ENCODE measurements around the gene FBXW11.

GRCh38 chr5:171838066-171838465 is 168.4 kb downstream of the FBXW11 start:
- TF ChIP-seq, protein P1, sequence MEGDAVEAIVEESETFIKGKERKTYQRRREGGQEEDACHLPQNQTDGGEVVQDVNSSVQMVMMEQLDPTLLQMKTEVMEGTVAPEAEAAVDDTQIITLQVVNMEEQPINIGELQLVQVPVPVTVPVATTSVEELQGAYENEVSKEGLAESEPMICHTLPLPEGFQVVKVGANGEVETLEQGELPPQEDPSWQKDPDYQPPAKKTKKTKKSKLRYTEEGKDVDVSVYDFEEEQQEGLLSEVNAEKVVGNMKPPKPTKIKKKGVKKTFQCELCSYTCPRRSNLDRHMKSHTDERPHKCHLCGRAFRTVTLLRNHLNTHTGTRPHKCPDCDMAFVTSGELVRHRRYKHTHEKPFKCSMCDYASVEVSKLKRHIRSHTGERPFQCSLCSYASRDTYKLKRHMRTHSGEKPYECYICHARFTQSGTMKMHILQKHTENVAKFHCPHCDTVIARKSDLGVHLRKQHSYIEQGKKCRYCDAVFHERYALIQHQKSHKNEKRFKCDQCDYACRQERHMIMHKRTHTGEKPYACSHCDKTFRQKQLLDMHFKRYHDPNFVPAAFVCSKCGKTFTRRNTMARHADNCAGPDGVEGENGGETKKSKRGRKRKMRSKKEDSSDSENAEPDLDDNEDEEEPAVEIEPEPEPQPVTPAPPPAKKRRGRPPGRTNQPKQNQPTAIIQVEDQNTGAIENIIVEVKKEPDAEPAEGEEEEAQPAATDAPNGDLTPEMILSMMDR (IDR thresholded peaks at IDR 0.05): no peak
- TF ChIP-seq POLR2A (IDR thresholded peaks at IDR 0.05): no peak
